Panc1 (cell line): Measurements from ENCODE around the gene FYN.

Source experiments
- POLR2AphosphoS5 ChIP-seq: IDR thresholded peaks from 2 replicates; pipeline ENCODE4 v1.6.1; 2012; ENCODE audit warnings: mild to moderate bottlenecking, low read depth, low read length, moderate library complexity
- TCF7L2 ChIP-seq: IDR thresholded peaks from 2 replicates; pipeline ENCODE4 v1.6.1; 2011; ENCODE audit warnings: mild to moderate bottlenecking, low read depth, low read length, inconsistent platforms
- TF ChIP-seq, protein P1 (sequence below): fragments of 450-650 bp; IDR thresholded peaks from 2 replicates; pipeline ENCODE4 v1.5.1; 2017; ENCODE audit warnings: mild to moderate bottlenecking
- TF ChIP-seq, protein P2 (sequence below), 2 experiments: IDR thresholded peaks; 2 replicates each; pipeline ENCODE4 v1.6.1; 2011 to 2012; ENCODE audit warnings: low read depth in 2 of 2, control low read depth in 1 of 2, low read length in 1 of 2, mild to moderate bottlenecking in 1 of 2, moderate library complexity in 1 of 2; ENCODE audit not compliant: insufficient read depth in 1 of 2

DNA sequence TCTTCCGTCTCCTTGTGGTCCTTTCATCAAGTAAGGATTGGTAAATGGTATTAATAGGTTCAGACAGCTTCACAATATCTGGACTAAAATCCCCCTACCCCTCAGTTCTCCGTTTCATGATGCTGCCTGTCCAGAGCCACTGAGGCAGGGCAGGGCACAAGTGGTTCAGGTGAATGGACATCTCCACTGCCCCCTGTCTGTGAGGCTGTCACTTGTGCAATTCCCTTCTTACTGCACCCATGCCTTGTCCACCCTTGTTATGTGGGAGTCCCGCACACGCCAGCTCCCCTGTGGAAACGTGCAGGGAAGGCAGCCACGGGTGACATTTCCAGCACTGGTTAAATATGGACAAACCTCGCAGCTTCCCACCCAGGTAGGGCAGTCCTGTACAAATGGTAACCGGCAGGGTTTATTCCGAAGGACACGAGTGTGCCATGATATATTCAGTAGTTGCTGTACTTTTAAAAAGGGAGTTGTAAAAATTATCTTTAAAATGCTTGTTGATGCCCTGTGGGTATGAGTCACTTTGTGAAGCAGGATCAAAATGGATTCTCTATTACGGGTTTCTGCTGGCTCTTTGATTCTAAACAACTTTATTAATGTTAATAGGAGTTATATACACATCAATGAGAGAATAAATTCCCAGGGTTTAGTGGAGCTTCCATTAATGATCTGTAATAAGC lies 73.5 kb downstream of the FYN start:
- TF ChIP-seq, protein P1, sequence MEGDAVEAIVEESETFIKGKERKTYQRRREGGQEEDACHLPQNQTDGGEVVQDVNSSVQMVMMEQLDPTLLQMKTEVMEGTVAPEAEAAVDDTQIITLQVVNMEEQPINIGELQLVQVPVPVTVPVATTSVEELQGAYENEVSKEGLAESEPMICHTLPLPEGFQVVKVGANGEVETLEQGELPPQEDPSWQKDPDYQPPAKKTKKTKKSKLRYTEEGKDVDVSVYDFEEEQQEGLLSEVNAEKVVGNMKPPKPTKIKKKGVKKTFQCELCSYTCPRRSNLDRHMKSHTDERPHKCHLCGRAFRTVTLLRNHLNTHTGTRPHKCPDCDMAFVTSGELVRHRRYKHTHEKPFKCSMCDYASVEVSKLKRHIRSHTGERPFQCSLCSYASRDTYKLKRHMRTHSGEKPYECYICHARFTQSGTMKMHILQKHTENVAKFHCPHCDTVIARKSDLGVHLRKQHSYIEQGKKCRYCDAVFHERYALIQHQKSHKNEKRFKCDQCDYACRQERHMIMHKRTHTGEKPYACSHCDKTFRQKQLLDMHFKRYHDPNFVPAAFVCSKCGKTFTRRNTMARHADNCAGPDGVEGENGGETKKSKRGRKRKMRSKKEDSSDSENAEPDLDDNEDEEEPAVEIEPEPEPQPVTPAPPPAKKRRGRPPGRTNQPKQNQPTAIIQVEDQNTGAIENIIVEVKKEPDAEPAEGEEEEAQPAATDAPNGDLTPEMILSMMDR, result peak; percentile 43
- TF ChIP-seq TCF7L2, result no peak
- no peak for TF ChIP-seq POLR2AphosphoS5
- TF ChIP-seq, protein P2, sequence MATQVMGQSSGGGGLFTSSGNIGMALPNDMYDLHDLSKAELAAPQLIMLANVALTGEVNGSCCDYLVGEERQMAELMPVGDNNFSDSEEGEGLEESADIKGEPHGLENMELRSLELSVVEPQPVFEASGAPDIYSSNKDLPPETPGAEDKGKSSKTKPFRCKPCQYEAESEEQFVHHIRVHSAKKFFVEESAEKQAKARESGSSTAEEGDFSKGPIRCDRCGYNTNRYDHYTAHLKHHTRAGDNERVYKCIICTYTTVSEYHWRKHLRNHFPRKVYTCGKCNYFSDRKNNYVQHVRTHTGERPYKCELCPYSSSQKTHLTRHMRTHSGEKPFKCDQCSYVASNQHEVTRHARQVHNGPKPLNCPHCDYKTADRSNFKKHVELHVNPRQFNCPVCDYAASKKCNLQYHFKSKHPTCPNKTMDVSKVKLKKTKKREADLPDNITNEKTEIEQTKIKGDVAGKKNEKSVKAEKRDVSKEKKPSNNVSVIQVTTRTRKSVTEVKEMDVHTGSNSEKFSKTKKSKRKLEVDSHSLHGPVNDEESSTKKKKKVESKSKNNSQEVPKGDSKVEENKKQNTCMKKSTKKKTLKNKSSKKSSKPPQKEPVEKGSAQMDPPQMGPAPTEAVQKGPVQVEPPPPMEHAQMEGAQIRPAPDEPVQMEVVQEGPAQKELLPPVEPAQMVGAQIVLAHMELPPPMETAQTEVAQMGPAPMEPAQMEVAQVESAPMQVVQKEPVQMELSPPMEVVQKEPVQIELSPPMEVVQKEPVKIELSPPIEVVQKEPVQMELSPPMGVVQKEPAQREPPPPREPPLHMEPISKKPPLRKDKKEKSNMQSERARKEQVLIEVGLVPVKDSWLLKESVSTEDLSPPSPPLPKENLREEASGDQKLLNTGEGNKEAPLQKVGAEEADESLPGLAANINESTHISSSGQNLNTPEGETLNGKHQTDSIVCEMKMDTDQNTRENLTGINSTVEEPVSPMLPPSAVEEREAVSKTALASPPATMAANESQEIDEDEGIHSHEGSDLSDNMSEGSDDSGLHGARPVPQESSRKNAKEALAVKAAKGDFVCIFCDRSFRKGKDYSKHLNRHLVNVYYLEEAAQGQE (IDR thresholded peaks at IDR 0.05; ENCODE audit: insufficient read depth in 1 of 2, low read depth in 2 of 2, low read length in 1 of 2), result no peak
